ENCODE data around the gene NDUFA11. TPM values are rescaled to one million over a fixed set of nuclear protein-coding genes. Genes with fewer than 3 reads are reported as not detected.

NDUFA11 gene
- total RNA-seq, 1 donor from 2014 or later, result 149 TPM

GRCh38 chr19:5932609-5933262, 29.1 kb upstream of the NDUFA11 start:
- DNase-seq (ENCODE audit: low read depth), result no peak

- DNase-seq (ENCODE audit: low read depth), result no peak
Observed at GRCh38 chr19:5932146-5932545, 28.6 kb upstream of the NDUFA11 start.

- no peak for DNase-seq (ENCODE audit: low read depth)
Observed at GRCh38 chr19:5931251-5931650, 27.7 kb upstream of the NDUFA11 start.

GRCh38 chr19:5929625-5930024, 26.0 kb upstream of the NDUFA11 start:
- no peak for DNase-seq (ENCODE audit: low read depth)

- no peak for DNase-seq (ENCODE audit: low read depth)
Observed at GRCh38 chr19:5929179-5929578, 25.6 kb upstream of the NDUFA11 start.

GRCh38 chr19:5927441-5927821, 23.8 kb upstream of the NDUFA11 start:
- DNase-seq (ENCODE audit: low read depth), result no peak

- DNase-seq (ENCODE audit: low read depth), result peak; percentile 92
Observed at GRCh38 chr19:5926641-5927440, 23.3 kb upstream of the NDUFA11 start.

- DNase-seq (ENCODE audit: low read depth), result no peak
Observed at GRCh38 chr19:5925830-5926427, 22.3 kb upstream of the NDUFA11 start.

- DNase-seq (ENCODE audit: low read depth), result no peak
Observed at GRCh38 chr19:5923356-5923755, 19.8 kb upstream of the NDUFA11 start.

- no peak for DNase-seq (ENCODE audit: low read depth)
Observed at GRCh38 chr19:5922161-5922545, 18.6 kb upstream of the NDUFA11 start.

- no peak for DNase-seq (ENCODE audit: low read depth)
Observed at GRCh38 chr19:5921516-5922160, 18.0 kb upstream of the NDUFA11 start.

GRCh38 chr19:5918463-5919079, 15.0 kb upstream of the NDUFA11 start:
- DNase-seq (ENCODE audit: low read depth), result no peak

GRCh38 chr19:5917431-5918107, 14.0 kb upstream of the NDUFA11 start:
- no peak for DNase-seq (ENCODE audit: low read depth)

- DNase-seq (ENCODE audit: low read depth), result no peak
Observed at GRCh38 chr19:5916181-5916708, 12.7 kb upstream of the NDUFA11 start.

- DNase-seq (ENCODE audit: low read depth), result no peak
Observed at GRCh38 chr19:5915782-5916165, 12.2 kb upstream of the NDUFA11 start.

- no peak for DNase-seq (ENCODE audit: low read depth)
Observed at GRCh38 chr19:5914946-5915781, 11.6 kb upstream of the NDUFA11 start.

GRCh38 chr19:5914358-5914774, 10.8 kb upstream of the NDUFA11 start:
- no peak for DNase-seq (ENCODE audit: low read depth)

GRCh38 chr19:5913739-5914357, 10.3 kb upstream of the NDUFA11 start, which contains the start of gene CAPS:
Gene CAPS (plus strand): TSS chr19:5914254. CDS start chr19:5914407, 153 bp downstream.
- peak; percentile 64 for DNase-seq (ENCODE audit: low read depth)

GRCh38 chr19:5911366-5911765, 7.8 kb upstream of the NDUFA11 start:
- DNase-seq (ENCODE audit: low read depth), result no peak
